ENCODE measurements around the gene CUX1.

CUX1 gene

DNA sequence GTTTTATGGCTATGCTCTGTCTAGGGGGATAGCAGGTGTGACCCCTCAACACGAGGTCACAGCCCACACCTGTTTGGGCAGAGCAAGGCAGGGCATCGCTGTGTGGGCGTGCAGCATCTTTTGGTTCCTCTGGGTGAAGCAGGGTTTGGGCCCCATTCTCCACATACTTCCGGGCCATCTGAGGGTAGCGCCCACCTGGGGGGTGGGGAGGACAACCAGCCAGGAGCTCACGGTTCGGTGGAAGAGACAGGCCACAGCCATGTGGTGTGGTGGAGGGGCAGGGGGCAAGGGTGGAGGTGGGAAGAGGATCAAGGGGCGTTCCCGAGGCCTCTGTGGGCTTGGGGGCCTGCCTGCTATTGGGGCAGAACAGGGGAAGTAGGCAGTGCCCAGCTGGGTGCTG, 471.6 kb downstream of the CUX1 start:
- Histone ChIP-seq H3K4me3 (ENCODE audit: severe bottlenecking) (no peak overlapping the region), H3K4me1 (ENCODE audit: insufficient read depth, poor library complexity, severe bottlenecking) (no peaks in the 10 kb centered on the region), H3K36me3 (ENCODE audit: low read depth) (no peaks in the 10 kb centered on the region), H3K27ac (ENCODE audit: poor library complexity, severe bottlenecking) (no peak overlapping the region), H3K9me3 (ENCODE audit: severe bottlenecking) (no peaks in the 10 kb centered on the region), H3K27me3 (ENCODE audit: insufficient read depth, poor library complexity, severe bottlenecking) (no peaks in the 10 kb centered on the region)
- ATAC-seq (ENCODE audit: low read depth), result no peak
- DNase-seq (ENCODE audit: low spot score), result peak; percentile 43
- TF ChIP-seq, protein P1, sequence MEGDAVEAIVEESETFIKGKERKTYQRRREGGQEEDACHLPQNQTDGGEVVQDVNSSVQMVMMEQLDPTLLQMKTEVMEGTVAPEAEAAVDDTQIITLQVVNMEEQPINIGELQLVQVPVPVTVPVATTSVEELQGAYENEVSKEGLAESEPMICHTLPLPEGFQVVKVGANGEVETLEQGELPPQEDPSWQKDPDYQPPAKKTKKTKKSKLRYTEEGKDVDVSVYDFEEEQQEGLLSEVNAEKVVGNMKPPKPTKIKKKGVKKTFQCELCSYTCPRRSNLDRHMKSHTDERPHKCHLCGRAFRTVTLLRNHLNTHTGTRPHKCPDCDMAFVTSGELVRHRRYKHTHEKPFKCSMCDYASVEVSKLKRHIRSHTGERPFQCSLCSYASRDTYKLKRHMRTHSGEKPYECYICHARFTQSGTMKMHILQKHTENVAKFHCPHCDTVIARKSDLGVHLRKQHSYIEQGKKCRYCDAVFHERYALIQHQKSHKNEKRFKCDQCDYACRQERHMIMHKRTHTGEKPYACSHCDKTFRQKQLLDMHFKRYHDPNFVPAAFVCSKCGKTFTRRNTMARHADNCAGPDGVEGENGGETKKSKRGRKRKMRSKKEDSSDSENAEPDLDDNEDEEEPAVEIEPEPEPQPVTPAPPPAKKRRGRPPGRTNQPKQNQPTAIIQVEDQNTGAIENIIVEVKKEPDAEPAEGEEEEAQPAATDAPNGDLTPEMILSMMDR (IDR thresholded peaks at IDR 0.05; ENCODE audit: poor library complexity, severe bottlenecking), result no peak

DNA sequence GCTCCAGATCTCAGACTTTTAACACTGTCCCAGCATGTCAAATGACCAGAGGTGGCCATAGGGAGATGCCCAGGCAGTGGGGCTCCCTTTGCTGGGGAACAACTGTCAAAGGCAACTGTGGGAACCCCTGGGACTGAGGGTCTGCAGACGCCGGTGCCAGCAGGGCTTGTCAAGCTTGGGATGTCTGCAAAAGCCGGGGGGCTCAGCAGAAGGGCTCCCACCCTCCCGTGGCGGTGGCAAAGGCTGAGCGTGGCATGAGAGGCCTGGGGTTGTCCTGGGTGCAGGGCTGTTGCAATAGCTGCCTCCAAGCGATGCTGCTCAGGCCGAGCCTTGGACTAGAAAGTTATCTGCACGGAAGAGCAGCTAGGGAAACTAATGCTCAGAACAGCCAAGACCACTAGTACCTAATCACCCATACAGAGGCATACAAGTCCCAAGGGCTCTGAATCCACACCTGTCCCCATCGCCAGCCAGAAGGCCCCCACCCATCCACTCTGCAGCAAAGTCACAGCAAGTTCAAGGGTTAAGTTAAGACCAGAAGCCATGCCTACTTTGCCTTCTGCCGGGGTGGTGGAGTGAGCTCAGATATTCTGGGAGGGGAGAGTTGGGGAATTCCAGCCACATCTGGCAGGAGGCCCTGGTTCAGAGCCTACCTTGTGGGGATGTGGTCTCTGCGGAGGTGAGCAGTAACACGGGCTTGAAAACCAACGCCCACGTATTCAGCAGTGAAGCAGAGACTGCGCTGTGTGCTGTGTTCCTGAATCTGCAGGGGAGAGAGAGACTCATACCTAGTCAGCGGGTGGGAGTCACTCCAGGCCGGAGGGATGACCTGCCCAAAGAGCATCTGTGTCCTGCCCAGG, 473.9 kb downstream of the CUX1 start:
- Histone ChIP-seq H3K9me3 (ENCODE audit: severe bottlenecking) (no peaks in the 10 kb centered on the region), H3K4me3 (ENCODE audit: severe bottlenecking) (no peak overlapping the region), H3K4me1 (ENCODE audit: insufficient read depth, poor library complexity, severe bottlenecking) (no peaks in the 10 kb centered on the region), H3K36me3 (ENCODE audit: low read depth) (no peaks in the 10 kb centered on the region), H3K27me3 (ENCODE audit: insufficient read depth, poor library complexity, severe bottlenecking) (no peaks in the 10 kb centered on the region), H3K27ac (ENCODE audit: poor library complexity, severe bottlenecking) (no peak overlapping the region)
- TF ChIP-seq, protein P1 (IDR thresholded peaks at IDR 0.05; ENCODE audit: poor library complexity, severe bottlenecking), result no peak
- DNase-seq (ENCODE audit: low spot score) (peak; percentile 56), ATAC-seq (ENCODE audit: low read depth) (no peak)

- H3K36me3 ChIP-seq (ENCODE audit: low read depth), result no peaks in the 10 kb centered on the region
- no peak overlapping the region for H3K4me3 ChIP-seq (ENCODE audit: severe bottlenecking)
- ATAC-seq (ENCODE audit: low read depth), result no peak
- no peak for DNase-seq (ENCODE audit: low spot score)
- TF ChIP-seq, protein P1 (IDR thresholded peaks at IDR 0.05; ENCODE audit: poor library complexity, severe bottlenecking), result no peak
- no peak overlapping the region for H3K27ac ChIP-seq (ENCODE audit: poor library complexity, severe bottlenecking)
- H3K4me1 ChIP-seq (ENCODE audit: insufficient read depth, poor library complexity, severe bottlenecking), result no peaks in the 10 kb centered on the region
- H3K27me3 ChIP-seq (ENCODE audit: insufficient read depth, poor library complexity, severe bottlenecking), result no peaks in the 10 kb centered on the region
- H3K9me3 ChIP-seq (ENCODE audit: severe bottlenecking), result no peaks in the 10 kb centered on the region
These were observed 474.5 kb downstream of the CUX1 start for GRCh38 chr7:102291916-102292267.

- Histone ChIP-seq H3K4me1 (ENCODE audit: insufficient read depth, poor library complexity, severe bottlenecking) (no peaks in the 10 kb centered on the region), H3K27ac (ENCODE audit: poor library complexity, severe bottlenecking) (no peak overlapping the region), H3K9me3 (ENCODE audit: severe bottlenecking) (no peaks in the 10 kb centered on the region), H3K4me3 (ENCODE audit: severe bottlenecking) (no peak overlapping the region), H3K36me3 (ENCODE audit: low read depth) (no peaks in the 10 kb centered on the region), H3K27me3 (ENCODE audit: insufficient read depth, poor library complexity, severe bottlenecking) (no peaks in the 10 kb centered on the region)
- no peak for ATAC-seq (ENCODE audit: low read depth)
- DNase-seq (ENCODE audit: low spot score), result peak; percentile 51
- TF ChIP-seq, protein P1 (IDR thresholded peaks at IDR 0.05; ENCODE audit: poor library complexity, severe bottlenecking), result no peak
These were observed 475.7 kb downstream of the CUX1 start for GRCh38 chr7:102292813-102293798.

Data from RWPE2 (cell line).